ENCODE results near the gene FASTKD3.

DNA sequence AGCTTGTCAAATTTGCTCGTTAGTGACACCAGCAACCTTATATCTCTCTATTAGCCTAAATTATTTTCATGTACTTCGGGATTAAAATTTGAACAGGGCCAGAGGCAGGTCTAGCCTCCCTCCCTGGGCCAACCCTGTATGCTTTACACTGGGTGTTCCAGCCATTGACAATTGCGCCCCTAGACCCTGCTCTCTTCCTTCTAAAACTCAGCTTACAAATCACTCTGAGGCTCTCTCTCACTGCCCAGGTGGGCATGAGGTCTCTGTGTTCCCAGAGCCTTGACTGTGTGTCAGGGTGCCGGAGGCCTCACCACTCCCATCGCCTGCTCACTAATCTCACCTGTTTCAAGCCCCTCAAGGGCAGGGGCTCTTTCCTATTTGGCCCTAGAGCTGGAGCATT, 11.5 kb downstream of the FASTKD3 start:
- TF ChIP-seq, protein P1, sequence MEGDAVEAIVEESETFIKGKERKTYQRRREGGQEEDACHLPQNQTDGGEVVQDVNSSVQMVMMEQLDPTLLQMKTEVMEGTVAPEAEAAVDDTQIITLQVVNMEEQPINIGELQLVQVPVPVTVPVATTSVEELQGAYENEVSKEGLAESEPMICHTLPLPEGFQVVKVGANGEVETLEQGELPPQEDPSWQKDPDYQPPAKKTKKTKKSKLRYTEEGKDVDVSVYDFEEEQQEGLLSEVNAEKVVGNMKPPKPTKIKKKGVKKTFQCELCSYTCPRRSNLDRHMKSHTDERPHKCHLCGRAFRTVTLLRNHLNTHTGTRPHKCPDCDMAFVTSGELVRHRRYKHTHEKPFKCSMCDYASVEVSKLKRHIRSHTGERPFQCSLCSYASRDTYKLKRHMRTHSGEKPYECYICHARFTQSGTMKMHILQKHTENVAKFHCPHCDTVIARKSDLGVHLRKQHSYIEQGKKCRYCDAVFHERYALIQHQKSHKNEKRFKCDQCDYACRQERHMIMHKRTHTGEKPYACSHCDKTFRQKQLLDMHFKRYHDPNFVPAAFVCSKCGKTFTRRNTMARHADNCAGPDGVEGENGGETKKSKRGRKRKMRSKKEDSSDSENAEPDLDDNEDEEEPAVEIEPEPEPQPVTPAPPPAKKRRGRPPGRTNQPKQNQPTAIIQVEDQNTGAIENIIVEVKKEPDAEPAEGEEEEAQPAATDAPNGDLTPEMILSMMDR (IDR thresholded peaks at IDR 0.05; ENCODE audit: low read depth, low read length), result no peak
- TF ChIP-seq, protein P2, sequence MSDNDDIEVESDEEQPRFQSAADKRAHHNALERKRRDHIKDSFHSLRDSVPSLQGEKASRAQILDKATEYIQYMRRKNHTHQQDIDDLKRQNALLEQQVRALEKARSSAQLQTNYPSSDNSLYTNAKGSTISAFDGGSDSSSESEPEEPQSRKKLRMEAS (IDR thresholded peaks at IDR 0.05; ENCODE audit: low read depth, low read length), result no peak
- no peak for TF ChIP-seq POLR2A (IDR thresholded peaks at IDR 0.05; ENCODE audit: extremely low read depth, insufficient read length)

All from NB4 (cell line).